ENCODE results near the gene MSI2.

Gene MSI2

GRCh38 chr17:57567251-57567650 lies 310.9 kb downstream of the MSI2 start:
- no peak for DNase-seq

- no peak for DNase-seq
Observed at GRCh38 chr17:57568340-57568739, 312.0 kb downstream of the MSI2 start.

GRCh38 chr17:57569021-57569420 lies 312.7 kb downstream of the MSI2 start:
- DNase-seq = no peak

- DNase-seq = no peak
Observed at GRCh38 chr17:57569853-57570252, 313.5 kb downstream of the MSI2 start.

GRCh38 chr17:57570724-57571344 lies 314.5 kb downstream of the MSI2 start:
- no peak for DNase-seq

- no peak for DNase-seq
Observed at GRCh38 chr17:57572062-57572461, 315.7 kb downstream of the MSI2 start.

GRCh38 chr17:57572600-57572999 lies 316.3 kb downstream of the MSI2 start:
- no peak for DNase-seq

- DNase-seq = no peak
Observed at GRCh38 chr17:57574040-57574513, 317.8 kb downstream of the MSI2 start.

GRCh38 chr17:57576744-57577143 lies 320.4 kb downstream of the MSI2 start:
- no peak for DNase-seq

GRCh38 chr17:57577751-57578607 lies 321.7 kb downstream of the MSI2 start:
- no peak for DNase-seq

GRCh38 chr17:57578608-57579225 lies 322.4 kb downstream of the MSI2 start:
- DNase-seq = peak; percentile 17

GRCh38 chr17:57579245-57579644 lies 322.9 kb downstream of the MSI2 start:
- no peak for DNase-seq

- DNase-seq = no peak
Observed at GRCh38 chr17:57580055-57580739, 323.9 kb downstream of the MSI2 start.

GRCh38 chr17:57582881-57583756 lies 326.8 kb downstream of the MSI2 start:
- DNase-seq = no peak

- DNase-seq = no peak
Observed at GRCh38 chr17:57584050-57584551, 327.8 kb downstream of the MSI2 start.

- DNase-seq = no peak
Observed at GRCh38 chr17:57585341-57586195, 329.2 kb downstream of the MSI2 start.

- DNase-seq = no peak
Observed at GRCh38 chr17:57586196-57586740, 329.9 kb downstream of the MSI2 start.

- no peak for DNase-seq
Observed at GRCh38 chr17:57586742-57587141, 330.4 kb downstream of the MSI2 start.

- DNase-seq = no peak
Observed at GRCh38 chr17:57587193-57587969, 331.1 kb downstream of the MSI2 start.

- DNase-seq = no peak
Observed at GRCh38 chr17:57588086-57588485, 331.8 kb downstream of the MSI2 start.
